SU-DHL-6 (cell line): ENCODE measurements around the gene WASL.

Experiments used
- H2AFZ ChIP-seq: fragments of 200-600 bp; sonication (generic); 2 replicates; pipeline ENCODE4 v1.6.1; 2014; ENCODE audit warnings: low read depth, mild to moderate bottlenecking, moderate library complexity, mixed read lengths, antibody characterized with exemption, low read length; ENCODE audit not compliant: severe bottlenecking
- H3F3A ChIP-seq: fragments of 200-600 bp; shearing (Covaris generic); 2 replicates; pipeline ENCODE4 v1.6.0; 2016; ENCODE audit warnings: antibody characterized with exemption, mild to moderate bottlenecking; ENCODE audit not compliant: insufficient read depth
- H3K27ac ChIP-seq: fragments of 200-600 bp; sonication (generic); 2 replicates; pipeline ENCODE4 v1.5.1; 2016; ENCODE audit warnings: low read depth, mild to moderate bottlenecking, low read length, moderate library complexity, mixed read lengths
- H3K27me3 ChIP-seq: fragments of 200-600 bp; sonication (generic), shearing (Covaris generic); 2 replicates; pipeline ENCODE4 v1.6.0; 2014; ENCODE audit warnings: mild to moderate bottlenecking, low read length
- H3K36me3 ChIP-seq: fragments of 200-600 bp; sonication (generic); 2 replicates; pipeline ENCODE4 v1.6.1; 2014; ENCODE audit warnings: mild to moderate bottlenecking, low read length, mixed read lengths
- H3K4me2 ChIP-seq: fragments of 300-600, 200-600 bp; shearing (Covaris generic), sonication (generic); 2 replicates; pipeline ENCODE4 v1.6.0; 2014; ENCODE audit warnings: low read length, low read depth, mild to moderate bottlenecking; ENCODE audit not compliant: poor library complexity, severe bottlenecking
- H3K4me3 ChIP-seq: fragments of 200-600 bp; sonication (generic); 2 replicates; pipeline ENCODE4 v1.5.1; 2014; ENCODE audit warnings: antibody characterized with exemption, low read length, mild to moderate bottlenecking, mixed read lengths; ENCODE audit not compliant: insufficient read depth, poor library complexity, severe bottlenecking
- H3K79me2 ChIP-seq: fragments of 200-600 bp; sonication (generic); 2 replicates; pipeline ENCODE4 v1.6.1; 2014; ENCODE audit warnings: mild to moderate bottlenecking, low read length, moderate library complexity; ENCODE audit not compliant: insufficient read depth
- H3K9ac ChIP-seq: fragments of 200-600 bp; sonication (generic); 2 replicates; pipeline ENCODE4 v1.7.0; 2014; ENCODE audit warnings: mild to moderate bottlenecking, low read length
- H3K9me2 ChIP-seq: fragments of 200-600 bp; sonication (generic); replicated peaks from 2 replicates; pipeline ENCODE4 v1.6.1; 2014; ENCODE audit warnings: low read length; ENCODE audit not compliant: insufficient read depth
- H3K9me3 ChIP-seq: fragments of 200-600 bp; sonication (generic); 2 replicates; pipeline ENCODE4 v1.6.1; 2014; ENCODE audit warnings: low read length, mixed read lengths; ENCODE audit not compliant: insufficient read depth
- H4K20me1 ChIP-seq: fragments of 200-600 bp; sonication (generic); 2 replicates; pipeline ENCODE4 v1.6.1; 2014; ENCODE audit warnings: low read depth, mild to moderate bottlenecking, antibody characterized with exemption, low read length, moderate library complexity, mixed read lengths
- EZH2phosphoT487 ChIP-seq: fragments of 200-600 bp; sonication (generic), shearing (Covaris generic); conservative IDR thresholded peaks from 2 replicates; pipeline ENCODE4 v1.6.1; 2018; ENCODE audit warnings: mild to moderate bottlenecking, antibody characterized with exemption, low read length, moderate library complexity, mixed read lengths
- TF ChIP-seq, protein P1 (sequence below): fragments of 200-600 bp; sonication (generic); IDR thresholded peaks from one replicate; pipeline ENCODE4 v1.5.1; 2017; ENCODE audit warnings: antibody characterized with exemption, mild to moderate bottlenecking, low read length, moderate library complexity; ENCODE audit not compliant: insufficient read depth, poor library complexity, severe bottlenecking

WASL gene

DNA sequence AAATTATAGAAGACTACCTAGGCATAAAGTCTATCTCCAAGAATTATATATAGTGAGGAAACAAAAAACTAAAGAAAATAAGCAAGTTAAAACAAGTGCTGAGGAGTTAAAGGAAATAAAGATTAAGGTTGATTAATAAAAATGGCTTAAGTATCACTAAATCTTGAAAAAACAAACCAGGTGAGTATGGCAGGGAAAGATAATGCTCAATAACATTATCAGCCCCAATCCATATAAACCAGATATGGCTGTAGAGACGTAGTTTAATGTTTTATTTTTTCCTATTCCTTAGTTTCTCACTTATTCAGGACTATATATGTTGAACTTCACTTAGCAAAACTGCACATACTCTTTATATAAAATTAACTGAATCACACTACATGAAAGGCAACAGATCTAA, 4.4 kb downstream of the WASL start:
- no peak for TF ChIP-seq EZH2phosphoT487
- TF ChIP-seq, protein P1, sequence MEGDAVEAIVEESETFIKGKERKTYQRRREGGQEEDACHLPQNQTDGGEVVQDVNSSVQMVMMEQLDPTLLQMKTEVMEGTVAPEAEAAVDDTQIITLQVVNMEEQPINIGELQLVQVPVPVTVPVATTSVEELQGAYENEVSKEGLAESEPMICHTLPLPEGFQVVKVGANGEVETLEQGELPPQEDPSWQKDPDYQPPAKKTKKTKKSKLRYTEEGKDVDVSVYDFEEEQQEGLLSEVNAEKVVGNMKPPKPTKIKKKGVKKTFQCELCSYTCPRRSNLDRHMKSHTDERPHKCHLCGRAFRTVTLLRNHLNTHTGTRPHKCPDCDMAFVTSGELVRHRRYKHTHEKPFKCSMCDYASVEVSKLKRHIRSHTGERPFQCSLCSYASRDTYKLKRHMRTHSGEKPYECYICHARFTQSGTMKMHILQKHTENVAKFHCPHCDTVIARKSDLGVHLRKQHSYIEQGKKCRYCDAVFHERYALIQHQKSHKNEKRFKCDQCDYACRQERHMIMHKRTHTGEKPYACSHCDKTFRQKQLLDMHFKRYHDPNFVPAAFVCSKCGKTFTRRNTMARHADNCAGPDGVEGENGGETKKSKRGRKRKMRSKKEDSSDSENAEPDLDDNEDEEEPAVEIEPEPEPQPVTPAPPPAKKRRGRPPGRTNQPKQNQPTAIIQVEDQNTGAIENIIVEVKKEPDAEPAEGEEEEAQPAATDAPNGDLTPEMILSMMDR, result no peak
- H3K4me3 ChIP-seq, result no peak overlapping the region
- no peaks in the 10 kb centered on the region for H3K9me2 ChIP-seq
- no peak overlapping the region for H3K9ac ChIP-seq
- peaks cover 81% of the 10 kb centered on the region for H3K79me2 ChIP-seq
- no peaks in the 10 kb centered on the region for H3K36me3 ChIP-seq
- no peak overlapping the region for H2AFZ ChIP-seq
- H3K27ac ChIP-seq, result no peak overlapping the region
- peaks cover 4% of the 10 kb centered on the region; the same call in 1 of the 2 replicates for H3F3A ChIP-seq
- peaks cover 39% of the 10 kb centered on the region for H4K20me1 ChIP-seq
- H3K4me2 ChIP-seq, result no peak overlapping the region
- H3K27me3 ChIP-seq, result no peaks in the 10 kb centered on the region
- no peaks in the 10 kb centered on the region for H3K9me3 ChIP-seq

DNA sequence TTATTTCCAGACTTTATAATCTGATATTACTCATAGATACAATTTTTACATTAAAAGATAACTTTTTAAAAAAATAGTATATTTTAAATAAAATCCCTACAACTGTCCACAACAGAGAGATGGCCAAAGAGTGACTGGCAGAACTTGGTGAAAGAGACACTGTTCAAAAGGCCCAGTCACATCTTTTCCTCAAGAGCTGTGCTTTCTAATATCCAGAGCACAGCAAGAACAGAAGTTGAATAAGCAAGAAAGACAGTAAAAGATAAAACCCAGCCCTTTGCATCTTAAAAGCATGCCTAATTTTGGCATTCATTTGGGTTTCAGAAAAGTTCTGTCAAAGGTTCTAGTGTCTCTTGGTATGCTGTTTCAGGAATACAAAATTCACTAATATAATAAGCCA, 6.9 kb downstream of the WASL start:
- Histone ChIP-seq H3K4me2 (no peak overlapping the region), H3K27me3 (no peaks in the 10 kb centered on the region)

DNA sequence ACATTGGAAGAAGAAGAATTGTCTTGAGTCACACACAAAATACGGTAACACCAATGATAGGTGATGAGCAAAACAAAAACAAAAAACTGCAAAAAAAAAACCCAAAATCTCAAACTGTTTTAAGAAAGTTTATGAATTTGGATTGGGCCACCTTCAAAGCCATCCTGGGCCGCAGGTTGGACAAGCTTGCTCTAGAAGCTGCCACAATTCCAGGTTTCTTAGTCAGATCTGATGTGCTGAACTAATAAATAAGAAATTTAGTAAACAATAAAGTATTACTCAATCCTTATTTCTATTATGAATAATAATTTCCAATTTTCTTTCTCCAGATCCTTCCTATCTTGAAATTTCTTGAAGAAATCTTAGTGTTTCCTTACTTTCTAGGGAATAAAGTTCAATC, 10.0 kb downstream of the WASL start:
- Histone ChIP-seq H3K9ac (no peak overlapping the region), H3K36me3 (no peaks in the 10 kb centered on the region), H3K27ac (no peak overlapping the region), H3K9me3 (no peaks in the 10 kb centered on the region), H3K79me2 (peaks cover 91% of the 10 kb centered on the region), H3K27me3 (no peaks in the 10 kb centered on the region), H2AFZ (no peak overlapping the region), H3K4me2 (no peak overlapping the region), H4K20me1 (peaks cover 18% of the 10 kb centered on the region; the same call in 1 of the 2 replicates), H3K4me3 (no peak overlapping the region), H3F3A (no peaks in the 10 kb centered on the region), H3K9me2 (no peaks in the 10 kb centered on the region)
- TF ChIP-seq EZH2phosphoT487, result no peak
- TF ChIP-seq, protein P1, result no peak

More for the DNA sequence above, 6.9 kb downstream of the WASL start:
- Histone ChIP-seq H3F3A (no peaks in the 10 kb centered on the region), H3K27ac (no peak overlapping the region), H4K20me1 (peaks cover 39% of the 10 kb centered on the region), H3K4me3 (no peak overlapping the region), H3K9me3 (no peaks in the 10 kb centered on the region), H3K79me2 (peaks cover 93% of the 10 kb centered on the region), H3K9me2 (no peaks in the 10 kb centered on the region), H3K9ac (no peak overlapping the region), H3K36me3 (no peaks in the 10 kb centered on the region), H2AFZ (no peak overlapping the region)
- TF ChIP-seq, protein P1, result no peak
- TF ChIP-seq EZH2phosphoT487, result no peak
